HepG2 (cell line): ENCODE results near the gene C10orf143. TPM values are rescaled to one million over a fixed set of nuclear protein-coding genes. Genes with fewer than 3 reads are reported as not detected.
A peak's percentile ranks its signal among the peaks of the same experiment; 100 is the strongest.

Experiments
- AKAP8 ChIP-seq: sonication (generic); formaldehyde crosslinking; IDR thresholded peaks from 2 replicates; pipeline ENCODE4 v1.5.1; 2020; ENCODE audit warnings: mild to moderate bottlenecking, missing genetic modification reagents
- HIVEP1 ChIP-seq: sonication (generic); formaldehyde crosslinking; IDR thresholded peaks from 2 replicates; pipeline ENCODE4 v1.4.0; 2020; ENCODE audit warnings: mild to moderate bottlenecking, missing genetic modification reagents
- HNRNPLL ChIP-seq: fragments of 200-400 bp; formaldehyde crosslinking; IDR thresholded peaks from 2 replicates; pipeline ENCODE4 v1.6.1; 2017; ENCODE audit warnings: mild to moderate bottlenecking, low read depth, low read length; ENCODE audit not compliant: poor library complexity, severe bottlenecking
- HOXA9 ChIP-seq: sonication (generic); formaldehyde crosslinking; IDR thresholded peaks from 2 replicates; pipeline ENCODE4 v1.8.1; 2022; ENCODE audit warnings: missing genetic modification reagents, mild to moderate bottlenecking, moderate library complexity, borderline replicate concordance
- JUNB ChIP-seq: sonication (generic); formaldehyde crosslinking; IDR thresholded peaks from 2 replicates; pipeline ENCODE4 v1.8.0; 2022; ENCODE audit warnings: missing genetic modification reagents, mild to moderate bottlenecking, borderline replicate concordance
- KLF6 ChIP-seq: IDR thresholded peaks from 2 replicates; pipeline ENCODE4 v1.8.0; 2016; ENCODE audit warnings: missing biosample characterization, missing genetic modification reagents
- MEIS2 ChIP-seq: sonication (generic); formaldehyde crosslinking; IDR thresholded peaks from 2 replicates; pipeline ENCODE4 v1.9.0; 2021; ENCODE audit warnings: mild to moderate bottlenecking, missing genetic modification reagents
- ONECUT2 ChIP-seq: sonication (generic); formaldehyde crosslinking; IDR thresholded peaks from 2 replicates; pipeline ENCODE4 v1.4.0; 2020; ENCODE audit warnings: missing genetic modification reagents
- PTBP1 ChIP-seq: fragments of 200-400 bp; formaldehyde crosslinking; IDR thresholded peaks from 2 replicates; pipeline ENCODE4 v1.6.1; 2018; ENCODE audit warnings: low read length, low read depth; ENCODE audit not compliant: poor library complexity, severe bottlenecking
- RAD21 ChIP-seq: fragments of 450-650 bp; formaldehyde crosslinking; IDR thresholded peaks from 2 replicates; pipeline ENCODE4 v1.5.0; 2020; ENCODE audit warnings: mild to moderate bottlenecking
- RFX5 ChIP-seq: IDR thresholded peaks from 2 replicates; pipeline ENCODE4 v1.6.1; 2011; ENCODE audit warnings: low read depth, low read length, improper control_type of control experiment
- SP4 ChIP-seq: sonication (generic); formaldehyde crosslinking; IDR thresholded peaks from 2 replicates; pipeline ENCODE4 v1.8.1; 2023; ENCODE audit warnings: mild to moderate bottlenecking, missing genetic modification reagents
- ZNF20 ChIP-seq: sonication (generic); formaldehyde crosslinking; IDR thresholded peaks from 2 replicates; pipeline ENCODE4 v1.4.0; 2020; ENCODE audit warnings: mild to moderate bottlenecking, moderate library complexity, missing genetic modification reagents
- ZNF24 ChIP-seq: fragments of 450-650 bp; IDR thresholded peaks from 2 replicates; pipeline ENCODE4 v1.6.1; 2017; ENCODE audit warnings: antibody characterized with exemption, mild to moderate bottlenecking
- ZNF382 ChIP-seq: sonication (generic); formaldehyde crosslinking; IDR thresholded peaks from 2 replicates; pipeline ENCODE4 v1.5.0; 2020; ENCODE audit warnings: missing genetic modification reagents, mild to moderate bottlenecking, borderline replicate concordance
- ZNF557 ChIP-seq: sonication (generic); formaldehyde crosslinking; IDR thresholded peaks from 2 replicates; pipeline ENCODE4 v1.4.0; 2020; ENCODE audit warnings: missing genetic modification reagents
- ZNF670 ChIP-seq: sonication (generic); formaldehyde crosslinking; IDR thresholded peaks from 2 replicates; pipeline ENCODE4 v1.8.0; 2022; ENCODE audit warnings: mild to moderate bottlenecking, missing genetic modification reagents, borderline replicate concordance
- ZNF766 ChIP-seq: sonication (generic); formaldehyde crosslinking; IDR thresholded peaks from 2 replicates; pipeline ENCODE4 v1.5.0; 2020; ENCODE audit warnings: missing genetic modification reagents, borderline replicate concordance
- ZNF775 ChIP-seq: sonication (generic); formaldehyde crosslinking; IDR thresholded peaks from 2 replicates; pipeline ENCODE4 v1.4.0; 2020; ENCODE audit warnings: missing genetic modification reagents, mild to moderate bottlenecking, moderate library complexity, borderline replicate concordance
- ZNF879 ChIP-seq: sonication (generic); formaldehyde crosslinking; IDR thresholded peaks from 2 replicates; pipeline ENCODE4 v1.8.1; 2023; ENCODE audit warnings: missing genetic modification reagents
- polyA plus RNA-seq, 8 experiments: library from polyadenylated mRNA; depleted of rRNA in 3 of 8; stranded (reverse) in 7 of 8; unstranded in 1 of 8; fragments of >200 nt; fragmentation: Illumina TruSeq in 4 of 8; extraction: Trizol in 4 of 8; gene quantifications; 2 replicates each; pipeline versions ENCODE4 v1.2.1 to v1.2.3, GENCODE V29; 2011 to 2016; ENCODE audit warnings: low read depth in 4 of 8, missing spikeins in 1 of 8, mixed read lengths in 1 of 8; ENCODE audit not compliant: insufficient read depth in 1 of 8
- total RNA-seq, 5 experiments: library from RNA; depleted of rRNA; stranded (reverse); fragments of >200 nt; fragmentation: Illumina TruSeq; extraction: Trizol; gene quantifications; 2 replicates each; pipeline ENCODE4 v1.2.3, GENCODE V29; 2016; ENCODE audit warnings: low read depth in 1 of 5
- TF ChIP-seq, protein P1 (sequence below): sonication (generic); formaldehyde crosslinking; IDR thresholded peaks from 2 replicates; pipeline ENCODE4 v1.4.0; 2020; ENCODE audit warnings: missing genetic modification reagents
- TF ChIP-seq, protein P2 (sequence below): sonication (generic); formaldehyde crosslinking; IDR thresholded peaks from 2 replicates; pipeline ENCODE4 v1.4.0; 2020; ENCODE audit warnings: missing genetic modification reagents
- TF ChIP-seq, protein P3 (sequence below): sonication (generic); formaldehyde crosslinking; conservative IDR thresholded peaks from 2 replicates; pipeline ENCODE4 v1.8.0; 2022; ENCODE audit warnings: low read depth, missing genetic modification reagents

C10orf143 gene
- total and polyA plus RNA-seq, 2 of the 13 experiments (the other 11 are each of a cell fraction or from before 2014, with no cell fraction given): 0.21 to 0.91 TPM

DNA sequence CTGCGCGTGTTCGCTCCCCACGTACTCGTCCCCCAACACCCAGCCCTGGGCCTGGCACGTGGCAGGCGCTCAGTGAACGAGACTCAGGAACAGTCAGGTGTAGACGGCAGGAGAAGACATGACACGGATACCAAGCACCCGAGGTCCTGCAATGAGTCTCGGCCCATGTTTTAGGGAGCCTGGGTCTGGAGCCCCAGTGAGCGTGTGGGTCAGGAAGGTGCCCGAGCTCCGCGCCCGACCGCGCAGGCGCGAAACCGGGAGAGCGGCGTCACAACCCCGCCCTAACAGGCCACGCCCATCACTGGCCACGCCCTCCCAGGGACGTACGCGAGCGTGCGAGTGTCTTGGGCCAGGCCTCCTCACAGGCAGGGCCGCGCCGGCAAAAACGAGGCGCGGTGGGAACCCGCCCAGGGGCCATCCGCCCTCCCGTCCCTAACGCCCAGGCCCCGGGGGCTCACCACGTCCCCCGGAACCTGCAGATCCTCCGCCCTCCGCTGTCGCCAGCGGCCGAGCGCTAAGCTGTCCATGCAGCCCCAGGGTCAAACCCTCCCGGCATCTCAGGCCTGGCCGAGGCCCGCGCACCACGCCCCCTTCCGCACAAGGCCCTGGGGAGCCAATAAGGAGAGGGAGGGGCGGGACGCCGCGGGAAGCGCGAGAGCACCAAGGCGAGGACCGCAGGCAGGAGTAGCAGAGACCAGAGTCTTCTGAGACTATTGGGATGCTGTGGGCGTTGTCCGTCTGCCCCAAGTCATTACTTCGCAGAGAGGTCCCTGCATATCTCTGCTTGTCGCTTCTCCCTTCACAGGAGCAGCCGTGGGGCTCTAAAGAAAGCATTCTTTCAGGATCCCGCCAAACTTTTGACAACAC, at the start of gene C10orf143 (continued):
- TF ChIP-seq, protein P1, sequence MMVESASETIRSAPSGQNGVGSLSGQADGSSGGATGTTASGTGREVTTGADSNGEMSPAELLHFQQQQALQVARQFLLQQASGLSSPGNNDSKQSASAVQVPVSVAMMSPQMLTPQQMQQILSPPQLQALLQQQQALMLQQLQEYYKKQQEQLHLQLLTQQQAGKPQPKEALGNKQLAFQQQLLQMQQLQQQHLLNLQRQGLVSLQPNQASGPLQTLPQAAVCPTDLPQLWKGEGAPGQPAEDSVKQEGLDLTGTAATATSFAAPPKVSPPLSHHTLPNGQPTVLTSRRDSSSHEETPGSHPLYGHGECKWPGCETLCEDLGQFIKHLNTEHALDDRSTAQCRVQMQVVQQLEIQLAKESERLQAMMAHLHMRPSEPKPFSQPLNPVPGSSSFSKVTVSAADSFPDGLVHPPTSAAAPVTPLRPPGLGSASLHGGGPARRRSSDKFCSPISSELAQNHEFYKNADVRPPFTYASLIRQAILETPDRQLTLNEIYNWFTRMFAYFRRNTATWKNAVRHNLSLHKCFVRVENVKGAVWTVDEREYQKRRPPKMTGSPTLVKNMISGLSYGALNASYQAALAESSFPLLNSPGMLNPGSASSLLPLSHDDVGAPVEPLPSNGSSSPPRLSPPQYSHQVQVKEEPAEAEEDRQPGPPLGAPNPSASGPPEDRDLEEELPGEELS (CRISPR knock-in tag): peak; percentile 19; the same call in 1 of the 2 replicates
- TF ChIP-seq ZNF670 (CRISPR knock-in tag) (peak; percentile 65; the same call in 1 of the 2 replicates), ZNF766 (CRISPR knock-in tag) (peak; percentile 80; the same call in 1 of the 2 replicates), MEIS2 (no peak), HOXA9 (peak; percentile 69; the same call in 1 of the 2 replicates), ZNF382 (CRISPR knock-in tag) (no peak), PTBP1 (no peak), SP4 (peak; percentile 96), ZNF879 (CRISPR knock-in tag) (peak; percentile 83; the same call in 1 of the 2 replicates), ZNF775 (CRISPR knock-in tag) (0 out of 2 replicates have a peak, but pooled peaks have one; percentile 58), HIVEP1 (CRISPR knock-in tag) (peak; percentile 28; the same call in 1 of the 2 replicates), RFX5 (no peak), JUNB (CRISPR knock-in tag) (no peak), AKAP8 (CRISPR knock-in tag) (peak; percentile 67; the same call in 1 of the 2 replicates), ZNF557 (CRISPR knock-in tag) (no peak), HNRNPLL (no peak), ZNF20 (CRISPR knock-in tag) (no peak), KLF6 (CRISPR knock-in tag) (no peak), ZNF24 (no peak), RAD21 (CRISPR knock-in tag) (no peak), ONECUT2 (CRISPR knock-in tag) (no peak)
- TF ChIP-seq, protein P2, sequence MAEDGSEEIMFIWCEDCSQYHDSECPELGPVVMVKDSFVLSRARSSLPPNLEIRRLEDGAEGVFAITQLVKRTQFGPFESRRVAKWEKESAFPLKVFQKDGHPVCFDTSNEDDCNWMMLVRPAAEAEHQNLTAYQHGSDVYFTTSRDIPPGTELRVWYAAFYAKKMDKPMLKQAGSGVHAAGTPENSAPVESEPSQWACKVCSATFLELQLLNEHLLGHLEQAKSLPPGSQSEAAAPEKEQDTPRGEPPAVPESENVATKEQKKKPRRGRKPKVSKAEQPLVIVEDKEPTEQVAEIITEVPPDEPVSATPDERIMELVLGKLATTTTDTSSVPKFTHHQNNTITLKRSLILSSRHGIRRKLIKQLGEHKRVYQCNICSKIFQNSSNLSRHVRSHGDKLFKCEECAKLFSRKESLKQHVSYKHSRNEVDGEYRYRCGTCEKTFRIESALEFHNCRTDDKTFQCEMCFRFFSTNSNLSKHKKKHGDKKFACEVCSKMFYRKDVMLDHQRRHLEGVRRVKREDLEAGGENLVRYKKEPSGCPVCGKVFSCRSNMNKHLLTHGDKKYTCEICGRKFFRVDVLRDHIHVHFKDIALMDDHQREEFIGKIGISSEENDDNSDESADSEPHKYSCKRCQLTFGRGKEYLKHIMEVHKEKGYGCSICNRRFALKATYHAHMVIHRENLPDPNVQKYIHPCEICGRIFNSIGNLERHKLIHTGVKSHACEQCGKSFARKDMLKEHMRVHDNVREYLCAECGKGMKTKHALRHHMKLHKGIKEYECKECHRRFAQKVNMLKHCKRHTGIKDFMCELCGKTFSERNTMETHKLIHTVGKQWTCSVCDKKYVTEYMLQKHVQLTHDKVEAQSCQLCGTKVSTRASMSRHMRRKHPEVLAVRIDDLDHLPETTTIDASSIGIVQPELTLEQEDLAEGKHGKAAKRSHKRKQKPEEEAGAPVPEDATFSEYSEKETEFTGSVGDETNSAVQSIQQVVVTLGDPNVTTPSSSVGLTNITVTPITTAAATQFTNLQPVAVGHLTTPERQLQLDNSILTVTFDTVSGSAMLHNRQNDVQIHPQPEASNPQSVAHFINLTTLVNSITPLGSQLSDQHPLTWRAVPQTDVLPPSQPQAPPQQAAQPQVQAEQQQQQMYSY (CRISPR knock-in tag): peak; percentile 55; the same call in 1 of the 2 replicates
- TF ChIP-seq, protein P3, sequence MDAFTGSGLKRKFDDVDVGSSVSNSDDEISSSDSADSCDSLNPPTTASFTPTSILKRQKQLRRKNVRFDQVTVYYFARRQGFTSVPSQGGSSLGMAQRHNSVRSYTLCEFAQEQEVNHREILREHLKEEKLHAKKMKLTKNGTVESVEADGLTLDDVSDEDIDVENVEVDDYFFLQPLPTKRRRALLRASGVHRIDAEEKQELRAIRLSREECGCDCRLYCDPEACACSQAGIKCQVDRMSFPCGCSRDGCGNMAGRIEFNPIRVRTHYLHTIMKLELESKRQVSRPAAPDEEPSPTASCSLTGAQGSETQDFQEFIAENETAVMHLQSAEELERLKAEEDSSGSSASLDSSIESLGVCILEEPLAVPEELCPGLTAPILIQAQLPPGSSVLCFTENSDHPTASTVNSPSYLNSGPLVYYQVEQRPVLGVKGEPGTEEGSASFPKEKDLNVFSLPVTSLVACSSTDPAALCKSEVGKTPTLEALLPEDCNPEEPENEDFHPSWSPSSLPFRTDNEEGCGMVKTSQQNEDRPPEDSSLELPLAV: no peak
